ENCODE measurements around the gene CCL23.

DNA sequence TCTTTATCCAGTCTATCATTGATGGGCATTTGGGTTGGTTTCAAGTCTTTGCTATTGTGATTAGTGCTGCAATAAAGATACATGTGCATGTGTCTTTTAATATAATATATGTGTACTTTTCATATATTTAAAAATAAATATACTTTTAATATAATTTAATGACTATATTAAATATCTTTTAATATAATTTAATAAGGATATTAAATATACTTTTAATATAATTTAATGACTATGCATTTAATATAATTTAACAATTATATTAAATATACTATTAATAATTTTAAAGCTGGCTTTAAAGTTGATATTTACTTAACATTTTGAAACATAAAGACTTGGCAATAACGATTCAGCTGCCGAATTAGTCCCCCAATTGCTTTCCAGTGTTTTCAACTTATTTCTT is 1.2 kb downstream of the CCL23 start:
- TF ChIP-seq, protein P1, sequence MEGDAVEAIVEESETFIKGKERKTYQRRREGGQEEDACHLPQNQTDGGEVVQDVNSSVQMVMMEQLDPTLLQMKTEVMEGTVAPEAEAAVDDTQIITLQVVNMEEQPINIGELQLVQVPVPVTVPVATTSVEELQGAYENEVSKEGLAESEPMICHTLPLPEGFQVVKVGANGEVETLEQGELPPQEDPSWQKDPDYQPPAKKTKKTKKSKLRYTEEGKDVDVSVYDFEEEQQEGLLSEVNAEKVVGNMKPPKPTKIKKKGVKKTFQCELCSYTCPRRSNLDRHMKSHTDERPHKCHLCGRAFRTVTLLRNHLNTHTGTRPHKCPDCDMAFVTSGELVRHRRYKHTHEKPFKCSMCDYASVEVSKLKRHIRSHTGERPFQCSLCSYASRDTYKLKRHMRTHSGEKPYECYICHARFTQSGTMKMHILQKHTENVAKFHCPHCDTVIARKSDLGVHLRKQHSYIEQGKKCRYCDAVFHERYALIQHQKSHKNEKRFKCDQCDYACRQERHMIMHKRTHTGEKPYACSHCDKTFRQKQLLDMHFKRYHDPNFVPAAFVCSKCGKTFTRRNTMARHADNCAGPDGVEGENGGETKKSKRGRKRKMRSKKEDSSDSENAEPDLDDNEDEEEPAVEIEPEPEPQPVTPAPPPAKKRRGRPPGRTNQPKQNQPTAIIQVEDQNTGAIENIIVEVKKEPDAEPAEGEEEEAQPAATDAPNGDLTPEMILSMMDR (conservative IDR thresholded peaks at IDR 0.05; ENCODE audit: low read depth, low read length), result no peak
- TF ChIP-seq EZH2 (IDR thresholded peaks at IDR 0.05; ENCODE audit: borderline replicate concordance, low read depth, low read length, poor library complexity, severe bottlenecking), result no peak

All from A673 (cell line).